T-helper 22 cell (primary cell): ENCODE data around the gene GCKR.
"Not testable (repeated sequence)": the region's sequence is repeated elsewhere in the genome, so short reads cannot be mapped to it uniquely, and the experiment has no call there.

Experiments
- DNase-seq: peaks from one replicate; pipeline ENCODE4 v3.0.0-alpha.2; 2020; ENCODE audit warnings: low read depth

Gene GCKR

DNA sequence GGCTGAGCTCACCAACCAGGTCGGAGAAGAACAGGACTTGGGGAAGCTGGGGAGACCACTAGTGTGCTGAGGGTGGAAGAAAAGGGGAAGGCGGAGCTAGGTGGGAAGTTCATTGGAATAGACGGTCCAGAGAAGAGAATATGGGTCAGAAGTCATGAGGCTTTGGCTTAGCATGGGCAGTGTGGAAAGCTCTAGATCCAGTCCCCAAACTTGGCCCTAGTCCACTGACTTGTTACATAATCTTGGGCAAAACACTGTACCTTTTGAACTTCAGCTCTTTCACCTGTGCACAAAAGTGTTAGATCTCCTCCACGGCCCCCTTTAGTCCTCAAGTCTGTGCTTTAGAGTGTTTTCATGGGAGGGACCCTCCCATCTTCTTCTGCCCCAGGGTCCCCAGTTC, 10.7 kb downstream of the GCKR start:
- DNase-seq, result no peak

DNA sequence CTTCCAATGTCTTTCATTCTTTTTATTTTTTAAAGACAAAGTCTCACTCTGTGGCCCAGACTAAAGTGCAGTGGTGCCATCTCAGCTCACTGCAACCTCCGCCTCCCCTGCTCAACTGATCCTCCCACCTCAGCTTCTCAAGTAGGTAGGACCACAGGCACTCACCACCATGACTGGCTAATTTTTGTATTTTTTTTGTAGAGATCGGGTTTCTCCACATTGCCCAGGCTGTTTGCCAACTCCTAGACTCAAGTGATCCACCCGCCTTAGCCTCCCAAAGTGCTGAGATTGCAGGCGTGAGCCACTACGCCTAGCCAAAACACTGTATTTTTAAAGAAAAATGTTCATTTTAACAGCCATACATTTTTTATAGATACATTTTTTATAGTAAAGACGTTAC, 12.7 kb downstream of the GCKR start:
- DNase-seq, result no peak

DNA sequence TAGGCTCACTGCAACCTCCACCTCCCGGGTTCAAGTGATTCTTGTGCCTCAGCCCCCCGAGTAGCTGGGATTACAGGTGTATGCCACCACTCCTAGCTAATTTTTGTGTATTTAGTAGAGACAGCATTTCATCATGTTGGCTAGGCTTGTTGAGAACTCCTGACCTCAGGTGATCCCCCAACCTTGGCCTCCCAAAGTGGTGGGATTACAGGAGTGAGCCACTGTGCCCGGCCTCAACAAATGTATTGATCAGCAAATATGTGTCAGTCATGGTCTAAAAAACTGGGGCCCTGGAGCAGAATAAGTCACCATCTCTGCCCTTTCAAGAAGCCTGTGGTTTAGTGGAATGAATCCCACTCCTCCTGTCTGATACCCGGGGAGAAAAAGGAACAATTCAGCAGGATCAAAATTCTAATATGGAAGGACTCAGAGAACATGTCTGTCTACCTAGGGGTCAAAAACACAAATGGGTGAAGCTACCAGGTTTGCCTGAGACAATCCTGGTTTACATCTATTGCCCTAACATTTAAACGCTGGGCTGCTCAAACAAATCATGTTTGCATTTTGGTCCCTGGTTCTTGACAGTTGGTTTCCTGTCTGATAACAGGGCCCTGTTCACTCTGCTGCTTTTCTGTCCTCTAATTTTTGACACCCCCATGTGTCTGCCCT, 21.6 kb downstream of the GCKR start:
- no peak for DNase-seq

GRCh38 chr2:27518782-27519113, 22.1 kb downstream of the GCKR start:
- DNase-seq, result no peak

DNA sequence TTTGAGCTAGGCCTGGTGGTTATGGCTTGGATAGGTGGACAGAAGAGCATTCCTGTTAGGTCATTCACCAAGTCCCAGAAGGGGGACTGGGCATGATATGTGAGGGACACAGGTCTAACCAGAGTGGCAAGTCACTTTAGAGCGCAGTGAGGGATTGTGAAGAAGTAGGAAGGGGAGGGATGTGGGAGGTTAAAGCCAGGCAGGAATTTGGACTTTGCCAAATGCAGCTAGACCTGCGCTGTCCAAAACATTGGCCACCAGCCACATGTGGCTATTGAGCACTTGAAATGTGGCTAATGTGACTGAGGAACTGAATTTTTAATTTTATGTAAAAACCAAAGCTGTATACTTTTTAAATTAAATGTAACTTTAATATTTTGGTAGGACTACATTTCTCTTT, 23.7 kb downstream of the GCKR start:
- no peak for DNase-seq

- DNase-seq, result no peak
Observed at GRCh38 chr2:27522400-27522945, 25.8 kb downstream of the GCKR start.

GRCh38 chr2:27527182-27527581, 30.5 kb downstream of the GCKR start:
- DNase-seq, result no peak

DNA sequence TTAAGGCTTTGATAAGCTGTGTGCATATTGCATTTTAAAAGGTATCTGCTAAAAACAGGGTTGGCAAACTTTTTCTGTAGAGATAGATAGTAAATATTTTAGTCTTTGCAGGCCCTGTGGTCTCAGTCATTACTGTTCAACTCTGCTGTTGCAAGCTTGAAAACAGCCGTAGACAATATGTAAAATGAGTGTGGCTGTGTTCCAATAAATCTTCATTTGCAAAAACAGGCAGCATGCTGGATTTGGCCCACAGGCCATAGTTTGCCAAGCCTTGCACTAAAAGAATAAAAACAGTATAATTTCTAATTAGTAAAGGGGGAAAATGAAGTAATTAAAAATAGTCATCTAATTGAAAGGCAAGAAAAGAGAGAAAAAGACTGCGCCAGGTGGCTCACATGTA, 35.3 kb downstream of the GCKR start:
- no peak for DNase-seq

DNA sequence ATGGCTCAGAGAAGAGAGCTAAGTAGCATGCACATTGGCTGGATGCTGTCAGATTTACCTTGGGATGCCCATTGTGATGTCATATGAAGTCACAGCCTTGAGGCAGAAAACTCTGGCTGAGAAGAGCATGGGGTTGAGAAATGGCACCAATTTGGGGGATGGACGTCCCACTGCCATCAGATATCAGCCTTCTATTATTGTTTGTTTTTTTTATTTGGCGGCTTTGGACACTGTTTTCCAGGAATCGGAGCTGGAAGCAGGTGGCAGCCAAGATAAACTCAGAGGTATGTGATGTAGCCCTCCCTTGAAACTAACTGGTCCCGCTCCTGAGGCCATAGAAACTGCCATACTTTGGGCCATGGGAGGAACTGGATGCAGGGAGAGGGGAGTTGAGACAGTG, 40.6 kb downstream of the GCKR start:
- no peak for DNase-seq

- not testable (repeated sequence) for DNase-seq
Observed at GRCh38 chr2:27538839-27539450, 42.3 kb downstream of the GCKR start.

DNA sequence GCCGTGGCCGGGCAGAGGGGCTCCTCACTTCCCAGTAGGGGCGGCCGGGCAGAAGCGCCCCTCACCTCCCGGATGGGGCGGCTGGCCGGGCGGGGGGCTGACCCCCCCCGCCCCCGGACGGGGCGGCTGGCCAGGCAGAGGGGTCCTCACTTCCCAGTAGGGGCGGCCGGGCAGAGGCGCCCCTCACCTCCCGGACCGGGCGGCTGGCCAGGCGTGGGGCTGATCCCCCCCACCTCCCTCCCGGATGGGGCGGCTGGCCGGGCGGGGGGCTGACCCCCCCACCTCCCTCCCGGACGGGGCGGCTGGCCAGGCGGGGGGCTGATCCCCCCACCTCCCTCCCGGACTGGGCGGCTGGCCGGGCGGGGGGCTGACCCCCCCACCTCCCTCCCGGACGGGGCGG, 43.0 kb downstream of the GCKR start:
- not testable (repeated sequence) for DNase-seq

- DNase-seq, result no peak
Observed at GRCh38 chr2:27544143-27544821, 47.6 kb downstream of the GCKR start.

- DNase-seq, result no peak
Observed at GRCh38 chr2:27545348-27546141, 48.9 kb downstream of the GCKR start.

DNA sequence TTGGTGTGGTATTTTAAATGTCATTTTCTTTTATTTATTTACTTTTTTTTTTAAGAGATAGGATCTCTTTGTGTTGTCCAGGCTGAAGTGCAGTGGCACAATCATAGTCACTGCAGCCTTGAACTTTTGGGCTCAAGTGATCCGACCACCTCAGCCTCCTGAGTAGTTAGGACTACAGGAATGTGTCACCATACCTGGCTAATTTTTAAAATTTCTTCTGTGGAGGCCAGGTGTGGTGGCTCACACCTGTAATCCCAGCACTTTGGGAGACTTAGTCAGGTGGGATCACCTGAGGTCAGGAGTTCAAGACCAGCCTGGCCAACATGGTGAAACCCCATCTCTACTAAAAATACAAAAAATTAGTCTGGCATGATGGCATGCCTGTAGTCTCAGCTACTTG, 52.7 kb downstream of the GCKR start:
- DNase-seq, result no peak

- no peak for DNase-seq
Observed at GRCh38 chr2:27551514-27551913, 54.9 kb downstream of the GCKR start.

DNA sequence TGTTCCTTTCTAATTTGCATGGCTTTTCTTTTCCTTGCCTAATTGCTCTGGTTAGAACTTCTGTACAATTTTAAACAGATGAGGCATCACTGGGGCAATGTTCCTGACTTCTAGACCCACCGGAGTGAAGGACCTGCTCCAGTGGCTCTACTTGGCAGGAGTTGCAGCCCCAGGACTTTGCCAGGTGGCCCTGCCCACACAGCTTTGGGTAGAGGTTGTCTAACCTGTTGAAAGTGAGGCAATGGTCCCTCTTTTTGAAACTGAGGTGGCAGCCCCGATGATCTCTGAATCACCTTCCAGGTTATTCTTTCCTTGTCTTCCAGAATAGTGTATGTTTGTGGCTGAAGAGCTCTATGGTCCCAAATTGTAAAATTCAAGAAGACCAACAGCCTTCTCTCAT, 56.3 kb downstream of the GCKR start:
- DNase-seq, result no peak

DNA sequence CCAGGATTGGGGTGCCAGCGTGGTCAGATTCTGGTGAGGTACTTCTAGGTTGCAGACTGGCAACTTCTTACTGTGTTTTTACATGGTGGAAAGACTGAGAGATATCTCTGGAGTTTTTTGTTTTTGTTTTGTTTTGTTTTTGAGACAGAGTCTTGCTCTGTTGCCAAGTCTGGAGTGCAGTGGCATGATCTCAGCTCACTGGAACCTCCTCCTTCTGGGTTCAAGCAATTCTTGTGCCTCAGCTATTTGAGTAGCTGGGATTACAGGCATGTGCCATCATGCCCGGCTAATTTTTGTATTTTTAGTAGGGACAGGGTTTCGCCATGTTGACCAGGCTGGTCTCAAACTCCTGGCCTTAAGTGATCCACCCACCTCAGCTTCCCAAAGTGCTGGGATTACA, 57.8 kb downstream of the GCKR start:
- not testable (repeated sequence) for DNase-seq

DNA sequence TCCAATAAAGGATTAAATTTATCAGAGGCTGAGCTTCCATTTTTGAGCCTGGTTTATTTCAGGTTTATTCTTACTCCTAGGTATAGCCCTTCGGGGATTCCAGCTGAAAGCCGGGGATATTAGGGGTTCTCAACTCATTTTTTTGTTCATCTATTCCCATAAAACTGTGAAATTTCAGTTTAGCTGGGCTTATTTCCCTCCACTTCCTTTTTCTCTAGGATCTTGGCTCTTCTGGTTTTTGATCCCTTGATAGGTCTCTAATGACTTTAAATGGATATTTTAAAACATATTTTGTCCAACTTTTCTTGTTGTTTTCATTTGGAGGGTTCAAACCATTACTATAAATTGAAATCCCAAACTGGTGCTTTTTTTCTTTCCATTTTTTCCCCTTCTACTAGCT, 62.6 kb downstream of the GCKR start:
- DNase-seq, result no peak

- no peak for DNase-seq
Observed at GRCh38 chr2:27561060-27561459, 64.4 kb downstream of the GCKR start.

- no peak for DNase-seq
Observed at GRCh38 chr2:27566628-27567027, 70.0 kb downstream of the GCKR start.

- no peak for DNase-seq
Observed at GRCh38 chr2:27569398-27569797, 72.8 kb downstream of the GCKR start.

- DNase-seq, result no peak
Observed at GRCh38 chr2:27571197-27571596, 74.6 kb downstream of the GCKR start.

GRCh38 chr2:27571681-27572080, 75.0 kb downstream of the GCKR start:
- no peak for DNase-seq
